GM20000 (cell line): ENCODE measurements around the gene SCNN1G.

Experiments
- DNase-seq: peaks from one replicate; pipeline ENCODE4 v3.0.0; 2012; ENCODE audit warnings: low spot score
- CTCF ChIP-seq: IDR thresholded peaks from 2 replicates; pipeline ENCODE4 v1.5.1; 2012; ENCODE audit warnings: mild to moderate bottlenecking, control low read depth; ENCODE audit errors: extremely low read depth, missing control alignments

The SCNN1G gene

GRCh38 chr16:23257682-23258081, 75.1 kb downstream of the SCNN1G start:
- no peak for DNase-seq
- no peak for TF ChIP-seq CTCF

- no peak for TF ChIP-seq CTCF
Observed at GRCh38 chr16:23258919-23259237, 76.3 kb downstream of the SCNN1G start.

More at GRCh38 chr16:23258919-23259237, 76.3 kb downstream of the SCNN1G start:
- no peak for DNase-seq
